Natural killer cell (primary cell): ENCODE data around the gene TRIM26. TPM values are rescaled to one million over a fixed set of nuclear protein-coding genes. Genes with fewer than 3 reads are reported as not detected.
A peak's percentile ranks its signal among the peaks of the same experiment; 100 is the strongest.

Source experiments
- ATAC-seq, 3 donors: fragments of 150-1000 bp in 2 of 3; fragments of 200-7000 bp in 1 of 3; cut with Tn5 transposase; 1 replicate in 1 of 3; 2 replicates in 2 of 3; pipeline ENCODE4 v1.10.0; 2021; ENCODE audit warnings: mild to moderate bottlenecking in 2 of 3, moderate library complexity in 2 of 3
- DNase-seq, 2 donors: peaks; one replicate each; pipeline versions ENCODE4 v3.0.0 to v3.0.0-alpha.2; 2013 to 2021; ENCODE audit warnings: mixed read lengths in 1 of 2
- H3K27ac ChIP-seq: one replicate; pipeline ENCODE4 v1.5.1; 2013; ENCODE audit warnings: mild to moderate bottlenecking, low read length
- H3K27me3 ChIP-seq: one replicate; pipeline ENCODE4 v1.6.1; 2013; ENCODE audit warnings: low read length; ENCODE audit not compliant: control insufficient read depth, insufficient read depth
- H3K36me3 ChIP-seq: one replicate; pipeline ENCODE4 v1.6.1; 2013; ENCODE audit warnings: low read length; ENCODE audit not compliant: control insufficient read depth, insufficient read depth
- H3K4me1 ChIP-seq: one replicate; pipeline ENCODE4 v1.6.1; 2013; ENCODE audit warnings: low read length; ENCODE audit not compliant: control insufficient read depth, insufficient read depth
- H3K4me3 ChIP-seq: one replicate; pipeline ENCODE4 v1.5.1; 2013; ENCODE audit warnings: low read length
- H3K9me3 ChIP-seq: one replicate; pipeline ENCODE4 v1.6.1; 2013; ENCODE audit warnings: low read length; ENCODE audit not compliant: control insufficient read depth, insufficient read depth
- H3K27ac Mint-ChIP-seq, 2 donors: one replicate each; pipeline ENCODE4 v1.8.0; 2022; ENCODE audit warnings: mild to moderate bottlenecking in 2 of 2, mixed read lengths in 2 of 2, moderate library complexity in 1 of 2
- H3K27me3 Mint-ChIP-seq, 2 donors: one replicate each; pipeline ENCODE4 v1.8.0; 2022; ENCODE audit warnings: low read depth in 2 of 2, mixed read lengths in 2 of 2
- H3K36me3 Mint-ChIP-seq: one replicate; pipeline ENCODE4 v1.8.0; 2022; ENCODE audit warnings: mixed read lengths
- H3K4me1 Mint-ChIP-seq, 2 donors: one replicate each; pipeline ENCODE4 v1.8.0; 2022; ENCODE audit warnings: mixed read lengths in 2 of 2
- H3K4me3 Mint-ChIP-seq: one replicate; pipeline ENCODE4 v1.8.0; 2022; ENCODE audit warnings: mild to moderate bottlenecking, moderate library complexity, mixed read lengths
- H3K9me3 Mint-ChIP-seq, 2 donors: one replicate each; pipeline ENCODE4 v1.8.0; 2022; ENCODE audit warnings: mixed read lengths in 2 of 2
- CTCF ChIP-seq: fragments of 200-600 bp; IDR thresholded peaks from one replicate; pipeline ENCODE4 v1.8.0; 2022; ENCODE audit warnings: antibody characterized with exemption
- WGBS: methylation state at CpG from one replicate; pipeline ENCODE4 v1.1.7; 2013; ENCODE audit warnings: missing lambda C conversion rate; ENCODE audit not compliant: insufficient coverage; 5-methylcytosine and 5-hydroxymethylcytosine counted together
- intact Hi-C: fragments of 100-400 bp; cut with micrococcal nuclease; formaldehyde crosslinking; loops from one replicate; pipeline ENCODE4 v1.14.2; 2022
- total RNA-seq, 4 donors: library from RNA; stranded (reverse); fragments of 120-200 nt in 1 of 4; gene quantifications; one replicate each; pipeline versions ENCODE4 v1.2.3 to v1.2.4, GENCODE V29; 2013 to 2022

The TRIM26 gene
- total RNA-seq, 3 donors from 2014 or later (not counting 1 experiment from before 2014, with no cell fraction given): 69.3 to 73.7 (median 71.6) TPM

GRCh38 chr6:30211306-30211705 is 1.9 kb downstream of the TRIM26 start:
- Histone ChIP-seq H3K27me3 (no peaks in the 10 kb centered on the region), H3K36me3 (peaks cover 4% of the 10 kb centered on the region), H3K4me1 (peaks cover 30% of the 10 kb centered on the region), H3K27ac (no peak overlapping the region), H3K9me3 (no peaks in the 10 kb centered on the region), H3K4me3 (no peak overlapping the region)
- 75% methylated on average over 1 of the region's 2 CpGs for WGBS
- Mint-ChIP-seq H3K9me3 (no peaks in the 10 kb centered on the region), H3K27ac (peak overlapping the region in 1 of 2 donors; percentile 51), H3K36me3 (no peaks in the 10 kb centered on the region), H3K27me3 (no peaks in the 10 kb centered on the region), H3K4me1 (peaks cover 77 to 89% of the 10 kb centered on the region in 2 donors), H3K4me3 (peak overlapping the region; percentile 49)
- no peak for ATAC-seq
- intact Hi-C loops: loop anchor here (5.0 kb wide), 1 partner anchor 144 kb away; the partner anchor contains the start of gene PPP1R11
- no peak for TF ChIP-seq CTCF
- DNase-seq: no peak

- no peaks in the 10 kb centered on the region for H3K27me3 ChIP-seq
- no peak for ATAC-seq
- no peak overlapping the region for H3K27ac ChIP-seq
- Mint-ChIP-seq H3K4me1 (peaks cover 81 to 86% of the 10 kb centered on the region in 2 donors), H3K36me3 (no peaks in the 10 kb centered on the region), H3K9me3 (no peaks in the 10 kb centered on the region), H3K27me3 (no peaks in the 10 kb centered on the region), H3K27ac (peak overlapping the region; percentile 6 to 62), H3K4me3 (no peak overlapping the region)
- no peak overlapping the region for H3K4me3 ChIP-seq
- no peak for TF ChIP-seq CTCF
- no peak for DNase-seq
- intact Hi-C loops: no loop called here
- H3K36me3 ChIP-seq: peaks cover 10% of the 10 kb centered on the region
- no peaks in the 10 kb centered on the region for H3K9me3 ChIP-seq
- H3K4me1 ChIP-seq: peaks cover 32% of the 10 kb centered on the region
- 91% methylated on average over 3 of the region's 4 CpGs for WGBS
Observed at GRCh38 chr6:30207619-30208295, 5.4 kb downstream of the TRIM26 start.

GRCh38 chr6:30206799-30207618 is 6.2 kb downstream of the TRIM26 start:
- Histone ChIP-seq H3K36me3 (peaks cover 12% of the 10 kb centered on the region), H3K4me3 (no peak overlapping the region), H3K9me3 (no peaks in the 10 kb centered on the region), H3K4me1 (peaks cover 32% of the 10 kb centered on the region), H3K27me3 (no peaks in the 10 kb centered on the region), H3K27ac (no peak overlapping the region)
- intact Hi-C loops: no loop called here
- Mint-ChIP-seq H3K36me3 (no peaks in the 10 kb centered on the region), H3K27me3 (no peaks in the 10 kb centered on the region), H3K4me3 (no peak overlapping the region), H3K27ac (peak overlapping the region; percentile 46 to 62), H3K4me1 (peaks cover 80 to 85% of the 10 kb centered on the region in 2 donors), H3K9me3 (no peaks in the 10 kb centered on the region)
- ATAC-seq (no peak), DNase-seq (no peak)
- 82% methylated on average over 11 of the region's 11 CpGs for WGBS
- no peak for TF ChIP-seq CTCF
